ENCODE data around the gene TIMM10B.

DNA sequence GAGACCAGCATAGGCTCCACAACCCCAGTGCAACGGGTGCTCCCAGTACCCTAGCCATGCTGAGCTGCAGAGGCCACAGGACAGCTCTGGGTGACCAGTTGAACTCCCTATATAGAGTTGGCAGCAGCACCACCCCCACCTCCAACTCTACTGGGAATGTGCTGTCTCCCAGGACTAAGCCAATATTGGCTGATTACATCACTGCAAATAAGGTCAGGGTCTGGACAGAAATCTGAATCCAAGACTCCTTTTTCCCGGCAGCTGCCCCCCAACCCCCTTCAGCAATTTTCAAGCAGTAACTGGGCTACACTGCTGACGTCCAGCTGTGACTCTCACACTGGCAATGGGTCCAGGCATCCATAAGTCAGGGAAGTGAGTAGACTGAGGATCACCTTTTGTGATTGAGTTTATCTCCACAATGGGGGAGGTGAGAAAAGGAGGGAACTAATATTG is 40.4 kb upstream of the TIMM10B start, which contains the start of gene HPX:
- TF ChIP-seq POLR2AphosphoS5 (IDR thresholded peaks at IDR 0.05) = no peak
- TF ChIP-seq, protein P1, sequence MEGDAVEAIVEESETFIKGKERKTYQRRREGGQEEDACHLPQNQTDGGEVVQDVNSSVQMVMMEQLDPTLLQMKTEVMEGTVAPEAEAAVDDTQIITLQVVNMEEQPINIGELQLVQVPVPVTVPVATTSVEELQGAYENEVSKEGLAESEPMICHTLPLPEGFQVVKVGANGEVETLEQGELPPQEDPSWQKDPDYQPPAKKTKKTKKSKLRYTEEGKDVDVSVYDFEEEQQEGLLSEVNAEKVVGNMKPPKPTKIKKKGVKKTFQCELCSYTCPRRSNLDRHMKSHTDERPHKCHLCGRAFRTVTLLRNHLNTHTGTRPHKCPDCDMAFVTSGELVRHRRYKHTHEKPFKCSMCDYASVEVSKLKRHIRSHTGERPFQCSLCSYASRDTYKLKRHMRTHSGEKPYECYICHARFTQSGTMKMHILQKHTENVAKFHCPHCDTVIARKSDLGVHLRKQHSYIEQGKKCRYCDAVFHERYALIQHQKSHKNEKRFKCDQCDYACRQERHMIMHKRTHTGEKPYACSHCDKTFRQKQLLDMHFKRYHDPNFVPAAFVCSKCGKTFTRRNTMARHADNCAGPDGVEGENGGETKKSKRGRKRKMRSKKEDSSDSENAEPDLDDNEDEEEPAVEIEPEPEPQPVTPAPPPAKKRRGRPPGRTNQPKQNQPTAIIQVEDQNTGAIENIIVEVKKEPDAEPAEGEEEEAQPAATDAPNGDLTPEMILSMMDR (IDR thresholded peaks at IDR 0.05 in 8 of 11, conservative IDR thresholded peaks at IDR 0.05 in 3 of 11) = no peak
- no peak for TF ChIP-seq POLR2A (IDR thresholded peaks at IDR 0.05)

Data from spleen (tissue), 7 donors.